ENCODE data around the gene NKAIN4.
"Not testable (repeated sequence)": the region's sequence is repeated elsewhere in the genome, so short reads cannot be mapped to it uniquely, and the experiment has no call there.

Gene NKAIN4

GRCh38 chr20:63232235-63233060, 21.8 kb downstream of the NKAIN4 start:
- H3K9me3 Mint-ChIP-seq = no peaks in the 10 kb centered on the region
- H3K27ac Mint-ChIP-seq = no peak overlapping the region
- peaks cover 31% of the 10 kb centered on the region for H3K27me3 Mint-ChIP-seq
- no peak overlapping the region for H3K4me3 Mint-ChIP-seq
- no peaks in the 10 kb centered on the region for H3K36me3 Mint-ChIP-seq (ENCODE audit: low read depth)
- no peaks in the 10 kb centered on the region for H3K4me1 Mint-ChIP-seq (ENCODE audit: low read depth)

GRCh38 chr20:63230800-63231268, 23.4 kb downstream of the NKAIN4 start:
- peaks cover 31% of the 10 kb centered on the region for H3K27me3 Mint-ChIP-seq
- H3K4me1 Mint-ChIP-seq (ENCODE audit: low read depth) = no peaks in the 10 kb centered on the region
- no peaks in the 10 kb centered on the region for H3K9me3 Mint-ChIP-seq
- H3K4me3 Mint-ChIP-seq = no peak overlapping the region
- no peak overlapping the region for H3K27ac Mint-ChIP-seq
- H3K36me3 Mint-ChIP-seq (ENCODE audit: low read depth) = no peaks in the 10 kb centered on the region

- no peaks in the 10 kb centered on the region for H3K4me1 Mint-ChIP-seq (ENCODE audit: low read depth)
- H3K36me3 Mint-ChIP-seq (ENCODE audit: low read depth) = no peaks in the 10 kb centered on the region
- H3K4me3 Mint-ChIP-seq = no peak overlapping the region
- no peaks in the 10 kb centered on the region for H3K9me3 Mint-ChIP-seq
- H3K27ac Mint-ChIP-seq = no peak overlapping the region
- peaks cover 31% of the 10 kb centered on the region for H3K27me3 Mint-ChIP-seq
Observed at GRCh38 chr20:63228806-63229205, 25.5 kb downstream of the NKAIN4 start.

- H3K27ac Mint-ChIP-seq = no peak overlapping the region
Observed at GRCh38 chr20:63227260-63227659, 27.0 kb downstream of the NKAIN4 start.

GRCh38 chr20:63226042-63226943, 28.0 kb downstream of the NKAIN4 start:
- Mint-ChIP-seq H3K27me3 (peaks cover 20% of the 10 kb centered on the region), H3K4me1 (ENCODE audit: low read depth) (no peaks in the 10 kb centered on the region), H3K4me3 (no peak overlapping the region), H3K27ac (no peak overlapping the region), H3K36me3 (ENCODE audit: low read depth) (no peaks in the 10 kb centered on the region), H3K9me3 (no peaks in the 10 kb centered on the region)

More at GRCh38 chr20:63227260-63227659, 27.0 kb downstream of the NKAIN4 start:
- H3K9me3 Mint-ChIP-seq = no peaks in the 10 kb centered on the region
- peaks cover 30% of the 10 kb centered on the region for H3K27me3 Mint-ChIP-seq
- no peak overlapping the region for H3K4me3 Mint-ChIP-seq
- no peaks in the 10 kb centered on the region for H3K36me3 Mint-ChIP-seq (ENCODE audit: low read depth)
- no peaks in the 10 kb centered on the region for H3K4me1 Mint-ChIP-seq (ENCODE audit: low read depth)

GRCh38 chr20:63225082-63225454, 29.2 kb downstream of the NKAIN4 start:
- no peaks in the 10 kb centered on the region for H3K36me3 Mint-ChIP-seq (ENCODE audit: low read depth)
- H3K27me3 Mint-ChIP-seq = peaks cover 11% of the 10 kb centered on the region
- no peaks in the 10 kb centered on the region for H3K4me1 Mint-ChIP-seq (ENCODE audit: low read depth)
- H3K27ac Mint-ChIP-seq = no peak overlapping the region
- no peaks in the 10 kb centered on the region for H3K9me3 Mint-ChIP-seq
- no peak overlapping the region for H3K4me3 Mint-ChIP-seq

- Mint-ChIP-seq H3K9me3 (no peaks in the 10 kb centered on the region), H3K27ac (no peak overlapping the region), H3K4me1 (ENCODE audit: low read depth) (no peaks in the 10 kb centered on the region), H3K36me3 (ENCODE audit: low read depth) (no peaks in the 10 kb centered on the region), H3K27me3 (peaks cover 6% of the 10 kb centered on the region), H3K4me3 (no peak overlapping the region)
Observed at GRCh38 chr20:63224412-63225081, 29.7 kb downstream of the NKAIN4 start.

- Mint-ChIP-seq H3K36me3 (ENCODE audit: low read depth) (no peaks in the 10 kb centered on the region), H3K4me1 (ENCODE audit: low read depth) (no peaks in the 10 kb centered on the region), H3K9me3 (no peaks in the 10 kb centered on the region), H3K27ac (no peak overlapping the region), H3K4me3 (no peak overlapping the region), H3K27me3 (no peaks in the 10 kb centered on the region)
Observed at GRCh38 chr20:63223826-63224207, 30.4 kb downstream of the NKAIN4 start.

- no peaks in the 10 kb centered on the region for H3K4me1 Mint-ChIP-seq (ENCODE audit: low read depth)
- no peak overlapping the region for H3K4me3 Mint-ChIP-seq
- H3K27ac Mint-ChIP-seq = no peak overlapping the region
- no peaks in the 10 kb centered on the region for H3K27me3 Mint-ChIP-seq
- no peaks in the 10 kb centered on the region for H3K36me3 Mint-ChIP-seq (ENCODE audit: low read depth)
- no peaks in the 10 kb centered on the region for H3K9me3 Mint-ChIP-seq
Observed at GRCh38 chr20:63223121-63223825, 31.0 kb downstream of the NKAIN4 start.

- Mint-ChIP-seq H3K9me3 (no peaks in the 10 kb centered on the region), H3K36me3 (ENCODE audit: low read depth) (no peaks in the 10 kb centered on the region), H3K4me3 (no peak overlapping the region), H3K27ac (no peak overlapping the region), H3K4me1 (ENCODE audit: low read depth) (no peaks in the 10 kb centered on the region), H3K27me3 (no peaks in the 10 kb centered on the region)
Observed at GRCh38 chr20:63222541-63222940, 31.7 kb downstream of the NKAIN4 start.

- not testable (repeated sequence) for H3K36me3 Mint-ChIP-seq (ENCODE audit: low read depth); H3K4me1 Mint-ChIP-seq (ENCODE audit: low read depth); H3K27ac Mint-ChIP-seq; H3K27me3 Mint-ChIP-seq; H3K9me3 Mint-ChIP-seq; H3K4me3 Mint-ChIP-seq
Observed at GRCh38 chr20:63221400-63222053, 32.7 kb downstream of the NKAIN4 start.

- Mint-ChIP-seq H3K4me3 (no peak overlapping the region), H3K4me1 (ENCODE audit: low read depth) (peaks cover 7% of the 10 kb centered on the region), H3K27me3 (no peaks in the 10 kb centered on the region), H3K36me3 (ENCODE audit: low read depth) (no peaks in the 10 kb centered on the region), H3K27ac (no peak overlapping the region), H3K9me3 (no peaks in the 10 kb centered on the region)
Observed at GRCh38 chr20:63220696-63221399, 33.4 kb downstream of the NKAIN4 start.

- Mint-ChIP-seq H3K4me3 (no peak overlapping the region), H3K36me3 (ENCODE audit: low read depth) (peaks cover 4% of the 10 kb centered on the region), H3K9me3 (no peaks in the 10 kb centered on the region), H3K4me1 (ENCODE audit: low read depth) (peaks cover 11% of the 10 kb centered on the region), H3K27me3 (no peaks in the 10 kb centered on the region), H3K27ac (no peak overlapping the region)
Observed at GRCh38 chr20:63219866-63220521, 34.3 kb downstream of the NKAIN4 start.
